Middle frontal gyrus (tissue), 1 donor: ENCODE measurements around the gene MTCP1.

Experiments
- DNase-seq: peaks from one replicate; pipeline ENCODE4 v3.0.0-alpha.2; 2015; ENCODE audit warnings: low spot score; ENCODE audit errors: extremely low spot score

The MTCP1 gene

DNA sequence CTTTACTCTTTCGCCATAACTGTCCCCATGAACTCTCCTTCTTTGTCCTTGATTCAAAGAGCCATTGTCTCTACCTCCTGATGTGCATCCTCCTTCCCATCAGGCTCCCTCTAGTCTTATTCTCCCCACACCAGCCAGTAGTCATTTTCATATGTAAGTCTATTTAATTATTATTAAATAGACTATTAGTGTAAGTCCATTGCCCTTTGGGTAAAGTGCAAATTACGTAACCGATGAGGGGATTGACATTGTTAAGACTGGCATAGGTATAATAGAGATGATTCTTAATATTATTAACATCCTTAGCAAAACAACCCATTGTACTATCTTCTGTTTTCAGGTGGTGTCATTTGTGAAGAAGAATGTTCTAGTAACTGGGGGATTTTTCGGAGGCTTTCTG lies 16.7 kb downstream of the MTCP1 start:
- DNase-seq, result no peak

DNA sequence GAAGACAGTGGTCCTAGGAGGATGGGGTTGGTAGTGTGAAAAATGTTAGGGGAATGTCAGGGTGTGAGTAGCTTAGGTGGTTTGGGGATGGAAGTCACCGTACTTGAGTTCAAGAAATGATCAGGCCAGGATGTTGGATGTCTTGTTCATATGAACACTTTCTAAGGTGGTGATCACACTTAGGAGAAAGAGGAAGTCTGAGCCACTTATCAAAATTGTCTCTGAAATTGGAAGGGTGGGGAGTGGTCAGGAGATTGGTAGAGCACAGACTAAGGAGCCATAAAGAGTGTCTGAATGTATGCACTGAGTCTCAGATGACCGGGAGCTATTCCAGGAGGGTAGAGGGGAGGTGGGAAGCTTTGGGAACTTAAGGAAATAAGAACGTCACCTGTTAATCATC lies 17.3 kb downstream of the MTCP1 start:
- DNase-seq, result no peak

DNA sequence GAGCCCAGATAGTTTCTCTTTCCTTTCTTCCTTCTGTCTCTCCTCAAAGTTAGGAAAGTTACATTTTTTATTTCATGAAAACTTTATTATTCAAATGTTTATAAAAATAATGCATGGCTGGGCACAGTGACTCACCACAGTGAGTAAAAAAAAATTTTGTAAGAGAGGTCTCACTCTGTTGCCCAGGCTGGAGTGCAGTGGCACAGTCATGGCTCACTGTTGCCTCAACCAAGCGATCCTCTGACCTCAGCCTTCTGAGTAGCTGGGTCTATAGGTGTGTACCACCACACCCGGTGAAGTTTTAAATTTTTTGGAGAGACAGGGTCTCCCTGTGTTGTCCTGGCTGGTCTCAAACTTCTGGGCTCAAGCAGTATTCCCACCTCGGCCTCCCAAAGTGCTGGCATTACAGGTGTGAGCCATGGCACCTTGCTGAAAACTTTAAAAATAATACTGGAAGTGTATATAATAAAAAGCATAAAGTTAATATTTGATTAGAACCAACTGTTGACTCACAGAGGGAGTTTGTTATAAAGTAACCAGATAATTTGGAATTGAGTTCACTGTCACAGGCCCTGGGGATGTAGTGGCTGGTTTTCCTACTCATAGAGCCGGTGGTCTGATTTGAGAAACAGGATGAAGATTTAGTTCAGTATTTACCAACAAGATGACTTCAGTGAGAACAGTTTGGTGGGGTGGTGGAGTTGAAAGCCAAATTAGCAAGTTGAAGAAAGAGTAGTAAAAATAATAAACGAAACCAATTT lies 18.0 kb downstream of the MTCP1 start:
- no peak for DNase-seq

DNA sequence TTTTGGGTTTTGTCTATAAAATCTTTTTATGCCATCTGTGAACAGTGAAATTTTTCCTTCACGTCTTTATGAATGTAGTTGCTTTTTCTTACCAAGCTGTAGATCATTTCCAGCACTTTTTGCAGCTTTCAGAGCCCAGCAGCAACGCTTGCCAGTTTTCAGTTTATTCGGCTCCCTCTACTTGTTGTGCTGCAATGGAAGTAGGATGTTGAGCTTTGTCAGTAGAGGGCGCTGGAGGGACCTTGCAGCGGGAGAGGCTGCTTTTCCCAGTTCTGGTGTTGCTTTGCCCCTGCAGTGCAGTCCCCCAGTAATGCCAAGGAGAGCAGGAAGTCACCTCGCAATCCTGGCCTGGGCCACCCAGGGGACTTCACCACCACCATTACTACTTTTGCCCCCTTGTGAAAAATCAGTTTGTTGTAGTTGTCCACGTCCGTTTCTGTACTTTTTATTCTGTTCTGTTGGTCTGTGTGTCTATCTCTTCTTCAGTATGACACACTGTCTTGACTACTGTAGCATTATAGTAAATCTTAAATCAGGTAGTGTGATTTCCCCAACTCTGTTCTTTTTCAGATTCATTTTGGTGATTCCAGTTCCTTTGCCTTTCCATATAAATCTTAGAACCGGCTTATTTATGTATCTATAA lies 21.8 kb downstream of the MTCP1 start:
- DNase-seq, result no peak

DNA sequence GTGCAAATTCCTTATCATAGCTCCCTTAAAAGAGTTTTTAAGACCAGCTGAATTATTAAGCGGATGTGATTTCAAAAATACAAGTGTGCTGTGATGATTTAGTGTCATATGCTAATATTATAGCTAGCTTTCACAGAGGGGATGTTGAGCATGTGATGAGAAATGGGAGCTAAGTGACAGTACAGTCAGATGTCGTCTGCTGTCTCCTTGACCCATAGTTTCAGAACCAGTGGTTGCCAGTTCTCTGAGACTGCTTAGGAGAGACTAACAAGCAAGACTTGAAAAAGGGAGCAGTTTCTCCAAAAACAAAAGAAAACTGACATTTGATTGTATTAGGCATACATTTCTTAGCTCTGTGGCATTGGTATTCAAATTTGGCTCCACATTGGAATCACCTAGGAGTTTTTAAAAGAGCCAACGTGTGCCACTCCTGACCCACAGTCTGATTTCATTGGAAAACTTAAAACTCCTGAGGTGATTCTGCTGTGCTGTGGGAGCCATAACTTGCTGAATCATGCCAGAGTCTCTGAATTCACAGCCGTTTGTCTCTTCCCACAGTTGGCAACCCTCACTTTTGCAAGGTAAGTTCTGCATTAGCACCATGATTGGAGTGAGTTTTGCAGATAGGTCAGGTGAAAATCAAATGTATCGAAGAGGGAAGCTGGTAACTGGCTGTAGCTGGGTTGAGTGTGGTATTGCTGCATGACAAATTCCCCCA lies 24.0 kb downstream of the MTCP1 start:
- DNase-seq, result no peak

DNA sequence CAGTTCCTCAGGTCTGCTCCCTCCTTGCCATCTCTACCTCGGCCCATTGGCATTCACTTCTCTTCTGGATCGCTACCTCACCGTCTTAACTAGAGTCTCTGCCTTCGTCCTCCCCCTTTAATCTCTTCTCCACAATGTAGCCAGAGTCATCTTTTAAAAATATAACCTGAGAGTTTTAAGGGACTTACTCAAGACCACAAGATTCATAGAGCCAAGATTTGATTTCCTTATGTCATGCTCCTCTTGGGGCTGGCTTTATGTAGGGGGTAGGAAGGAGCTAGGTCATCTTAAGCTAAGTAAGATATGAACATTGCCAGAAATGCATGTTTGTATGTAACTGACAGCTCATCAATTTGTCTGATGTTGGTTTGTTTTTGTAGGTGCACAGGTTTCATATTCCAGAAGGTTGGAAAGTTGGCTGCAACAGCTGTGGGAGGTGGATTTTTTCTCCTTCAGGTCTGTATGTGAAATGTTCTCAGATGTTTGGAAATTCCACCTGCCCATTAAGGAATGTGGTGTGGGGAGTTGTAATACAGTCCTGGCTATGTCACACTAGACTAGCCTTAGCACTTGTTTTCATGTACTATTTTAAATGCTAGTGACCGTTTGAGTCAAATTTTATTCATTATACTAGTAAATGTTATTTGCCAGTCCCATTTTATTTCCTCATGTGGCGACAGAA lies 24.7 kb downstream of the MTCP1 start:
- no peak for DNase-seq

DNA sequence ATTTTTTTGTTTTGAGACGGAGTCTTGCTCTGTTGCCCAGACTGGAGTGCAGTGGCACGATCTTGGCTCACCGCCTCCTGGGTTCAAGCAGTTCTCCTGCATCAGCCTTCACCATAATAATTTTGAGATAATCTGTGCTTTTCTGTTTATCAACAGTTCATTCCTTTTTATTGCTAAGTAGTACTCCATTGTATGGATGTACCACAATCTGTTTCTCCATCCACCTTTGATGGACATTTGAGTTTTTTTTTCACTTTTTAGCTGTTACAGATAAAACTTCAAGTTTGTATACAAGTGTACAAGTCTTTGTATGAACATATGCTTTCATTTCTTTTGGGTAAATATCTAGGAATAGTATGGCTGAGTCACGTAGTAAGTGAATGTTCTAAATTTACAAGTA lies 35.2 kb downstream of the MTCP1 start:
- DNase-seq, result no peak

DNA sequence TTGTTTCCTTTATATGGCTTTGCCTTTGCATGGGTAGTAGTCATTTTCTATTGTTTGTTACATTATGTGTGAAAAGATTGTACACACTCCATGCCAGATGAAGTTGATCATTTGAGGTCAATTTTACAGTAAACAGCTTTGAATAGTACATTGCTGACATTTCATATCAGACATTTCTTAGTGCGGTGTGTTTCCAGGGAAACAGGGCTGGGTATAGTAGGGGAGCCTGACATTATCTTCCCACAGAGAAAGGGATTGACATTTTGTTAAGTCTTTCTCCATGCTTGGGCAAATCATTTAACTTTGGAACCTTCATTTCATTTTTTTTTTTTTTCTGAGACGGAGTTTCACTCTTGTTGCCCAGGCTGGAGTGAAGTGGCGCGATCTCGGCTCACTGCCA lies 39.3 kb downstream of the MTCP1 start:
- DNase-seq, result no peak

DNA sequence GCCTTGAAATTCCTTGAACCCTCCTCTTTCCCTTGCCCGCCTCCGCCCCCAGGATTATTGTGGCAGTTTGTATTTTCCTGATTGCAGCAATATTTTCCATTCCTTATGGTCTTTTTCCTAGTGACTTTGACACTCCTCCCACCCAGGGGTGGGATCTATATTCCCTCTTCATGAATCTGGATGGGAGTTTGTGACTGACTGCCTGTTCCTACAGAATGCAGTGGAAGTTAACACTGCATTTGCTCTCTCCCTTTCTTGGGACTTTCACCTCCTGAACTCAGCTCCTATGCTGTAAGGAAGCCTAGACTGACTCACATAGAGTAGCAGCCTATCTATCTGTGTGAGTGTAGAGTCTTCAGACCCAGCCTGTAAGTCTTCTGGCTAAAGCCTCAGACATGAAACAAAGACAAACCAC lies 42.1 kb downstream of the MTCP1 start:
- DNase-seq, result no peak

DNA sequence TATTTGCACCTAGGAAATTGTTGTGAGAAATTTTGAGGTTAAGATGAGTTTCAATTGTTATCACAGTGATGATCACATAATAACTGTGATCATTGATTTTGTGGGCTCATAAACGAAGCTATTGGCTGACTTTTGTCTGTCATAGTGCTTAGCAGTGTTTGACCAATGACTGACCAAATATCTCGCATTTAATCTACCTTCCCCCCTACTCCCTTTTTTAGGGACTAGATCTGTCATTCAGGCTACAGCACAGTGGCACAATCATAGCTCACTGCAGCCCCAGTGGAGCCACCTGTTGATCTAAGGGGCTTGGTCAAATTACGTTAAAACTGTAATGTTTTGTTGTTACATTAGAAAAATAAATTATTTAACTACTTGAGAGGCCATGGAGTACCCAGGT lies 42.8 kb downstream of the MTCP1 start:
- DNase-seq, result no peak

DNA sequence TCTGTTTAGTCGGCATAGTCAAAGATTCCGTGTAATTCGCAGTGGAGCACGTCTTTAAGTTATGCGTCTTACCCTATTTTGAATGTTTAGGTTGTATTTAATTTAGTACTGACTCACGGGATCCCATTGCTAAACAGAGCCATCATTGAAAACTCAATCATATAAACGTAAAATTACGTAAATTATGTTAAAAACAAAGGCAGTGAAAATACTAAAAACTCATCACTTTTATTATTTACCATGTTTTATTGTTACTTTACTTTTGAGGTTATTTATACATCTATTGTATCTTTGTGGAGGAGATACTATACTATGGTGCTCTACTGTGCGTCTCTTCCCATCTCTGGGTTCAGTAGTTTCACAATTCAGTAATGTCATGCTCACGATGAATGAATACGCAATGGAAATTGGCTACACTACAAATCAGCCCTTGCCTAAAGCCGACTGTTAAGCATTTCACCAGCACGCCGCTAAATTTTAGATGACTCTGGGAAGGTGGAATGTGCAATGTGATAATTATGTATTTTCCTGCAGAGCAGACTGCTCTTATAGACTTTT lies 43.3 kb downstream of the MTCP1 start:
- no peak for DNase-seq

DNA sequence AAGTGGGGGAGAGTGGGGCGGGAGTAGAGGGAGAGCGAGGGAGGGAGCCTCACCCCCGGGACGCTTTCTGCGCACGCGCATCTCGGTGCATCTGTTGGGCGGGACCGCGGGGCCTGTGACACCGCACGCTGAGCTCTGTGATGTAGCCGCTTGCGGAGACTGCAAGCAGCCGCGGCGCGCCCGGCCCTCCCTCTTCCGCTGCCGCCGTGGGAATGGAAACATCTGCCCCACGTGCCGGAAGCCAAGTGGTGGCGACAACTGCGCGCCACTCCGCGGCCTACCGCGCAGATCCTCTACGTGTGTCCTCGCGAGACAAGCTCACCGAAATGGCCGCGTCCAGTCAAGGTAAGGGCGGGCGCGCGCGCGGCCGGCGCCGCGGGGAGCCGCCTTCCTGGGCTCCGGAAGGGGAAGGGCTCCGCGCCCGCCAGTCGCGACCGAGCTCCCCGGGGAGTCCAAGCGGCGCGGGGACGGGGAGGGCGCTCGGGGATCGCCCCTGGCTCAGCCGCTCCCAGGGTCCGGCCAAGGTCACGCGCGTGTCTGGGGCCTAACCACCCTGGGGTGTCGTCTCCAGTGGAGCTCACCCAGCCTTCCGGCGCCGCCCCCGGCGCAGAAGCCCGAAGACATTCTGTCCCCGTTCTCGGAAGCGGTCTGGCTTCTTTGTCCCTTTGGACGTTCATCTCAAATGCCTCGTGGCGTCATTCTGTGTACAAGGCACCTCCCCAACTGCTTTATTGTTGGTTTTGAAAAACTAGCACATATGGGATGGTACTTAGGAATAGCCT lies 44.0 kb downstream of the MTCP1 start, which contains the start of gene FUNDC2:
FUNDC2 (plus strand) TSS at position 118 of the 782 bp plus-strand sequence; CDS start at position 213, 95 bp downstream.
- peak; percentile 80 for DNase-seq

DNA sequence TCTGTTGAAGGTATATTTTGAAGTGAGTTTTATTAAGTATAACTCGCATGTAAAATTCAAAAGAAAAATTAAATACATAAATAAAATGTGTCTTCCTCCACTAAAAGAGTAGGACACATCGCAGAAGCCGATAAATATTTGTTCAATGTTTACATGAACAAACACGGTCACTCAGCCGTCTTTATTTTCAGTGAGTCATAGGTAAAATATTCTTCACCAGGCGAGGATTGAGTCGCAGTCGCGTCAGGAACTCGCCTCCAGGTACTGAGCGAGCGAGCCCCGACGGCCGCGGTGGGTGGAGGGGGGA lies 44.6 kb downstream of the MTCP1 start:
- DNase-seq, result no peak

DNA sequence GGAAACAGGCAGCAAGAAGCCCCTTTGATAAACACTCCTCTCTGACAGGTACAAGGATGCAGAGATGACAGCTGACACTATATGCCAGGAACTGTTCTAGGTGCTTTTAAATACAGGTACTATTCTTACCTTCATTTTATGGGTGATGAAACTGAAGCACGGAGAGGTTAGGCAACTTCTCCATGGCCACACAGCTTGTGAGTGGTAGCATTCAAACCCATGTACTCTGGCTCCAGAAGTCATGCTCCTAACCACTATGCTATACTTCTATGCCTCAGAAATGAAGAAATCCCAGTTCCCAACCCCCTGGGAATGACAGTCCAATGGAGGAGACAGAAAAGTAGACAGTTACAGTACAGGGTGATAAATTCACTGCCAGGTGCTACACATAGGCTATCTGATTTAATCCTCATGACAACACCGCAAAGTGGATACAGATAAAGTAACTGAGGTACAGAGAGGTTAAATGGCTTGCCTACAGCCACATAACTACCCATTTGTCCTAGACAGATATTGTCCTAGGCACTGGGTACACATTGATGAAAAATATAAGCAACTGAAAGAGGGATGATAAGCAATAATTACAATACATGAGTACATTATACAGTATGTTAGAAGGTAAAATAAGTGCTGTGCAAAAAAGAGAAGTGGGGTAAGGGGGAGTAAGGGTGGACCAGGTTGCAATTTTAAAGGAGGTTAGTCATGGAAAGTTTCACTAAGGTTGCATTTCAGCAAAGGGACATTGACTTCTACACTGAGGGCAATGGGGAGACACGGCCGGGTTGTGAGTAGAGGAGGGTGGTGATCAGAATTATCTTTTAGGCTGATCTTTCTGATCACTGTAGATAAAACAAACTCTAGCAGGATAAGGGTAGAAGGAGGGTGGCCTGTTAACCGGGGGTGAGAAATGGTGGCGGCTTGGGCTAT lies 46.8 kb downstream of the MTCP1 start:
- DNase-seq, result no peak

DNA sequence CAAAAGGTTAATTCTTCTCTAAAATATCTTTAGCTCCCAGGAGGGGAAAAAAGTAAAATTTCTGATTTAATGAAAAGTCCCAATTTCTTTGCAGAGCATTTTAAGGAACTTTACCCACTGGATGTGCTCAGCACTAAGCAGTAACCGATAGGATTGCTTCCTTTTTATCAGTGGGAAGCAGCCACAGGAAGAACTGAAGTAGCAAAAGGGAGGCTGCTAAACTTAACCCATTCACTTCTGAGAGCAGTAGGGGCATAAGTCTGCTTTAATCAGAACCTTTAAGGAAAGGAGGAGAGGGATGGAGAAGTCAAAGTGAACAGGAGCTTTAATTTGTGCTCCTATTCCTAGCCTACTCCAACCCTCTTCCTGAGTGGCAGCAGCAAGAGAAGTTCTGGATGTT lies 48.4 kb downstream of the MTCP1 start, which contains the start of gene F8:
F8 (minus strand) TSS at position 139 of the 400 bp plus-strand sequence. CDS start 171 bp downstream, outside the sequence.
- no peak for DNase-seq

DNA sequence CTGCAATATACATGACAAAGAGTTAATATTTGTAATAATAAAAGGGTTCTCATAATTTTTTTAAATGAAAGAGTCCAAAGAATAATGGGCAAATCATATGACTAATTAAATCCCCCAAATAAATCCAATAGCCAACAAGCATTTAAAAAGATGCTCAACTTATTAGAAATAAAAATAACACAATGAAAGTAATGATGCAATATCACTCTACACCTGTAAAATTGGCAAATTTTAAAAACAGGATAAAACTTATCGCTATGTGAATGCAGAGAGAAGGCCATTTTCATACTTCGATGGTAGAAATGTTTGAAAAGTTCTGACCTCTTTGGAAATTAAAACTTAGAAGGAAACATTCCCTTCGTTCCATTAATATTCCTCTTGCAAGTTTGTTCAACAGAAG lies 50.3 kb downstream of the MTCP1 start:
- DNase-seq, result no peak
